ENCODE data around the gene ITPR3. TPM values are rescaled to one million over a fixed set of nuclear protein-coding genes. Genes with fewer than 3 reads are reported as not detected.

ITPR3 gene
- total RNA-seq, 2 donors from 2014 or later = 29.6 to 33.3 TPM

DNA sequence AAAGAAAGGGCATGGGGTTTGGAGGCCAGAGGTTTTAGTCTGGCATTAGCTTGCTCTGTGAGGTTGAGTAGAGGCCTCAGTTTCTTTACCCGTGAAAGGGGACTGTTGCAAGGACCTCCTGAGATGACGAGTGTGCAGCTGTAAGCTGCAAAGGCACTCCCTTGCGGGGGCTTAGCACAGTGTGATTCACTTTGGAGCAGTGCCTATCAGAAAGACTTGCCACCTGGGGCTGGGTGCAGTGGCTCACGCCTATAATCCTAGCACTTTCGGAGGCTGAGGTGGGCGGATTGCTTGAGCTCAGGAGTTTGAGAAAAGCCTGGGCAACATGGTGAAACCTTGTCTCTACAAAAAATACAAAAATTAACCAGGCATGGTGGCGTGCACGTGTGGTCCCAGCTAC is 33.6 kb upstream of the ITPR3 start:
- Histone ChIP-seq H3K27me3 (ENCODE audit: control insufficient read depth, insufficient read depth, low read length, poor library complexity, severe bottlenecking) (no peaks in the 10 kb centered on the region), H3K4me3 (ENCODE audit: low read length) (no peak overlapping the region), H3K9me3 (ENCODE audit: control insufficient read depth, low read length) (no peaks in the 10 kb centered on the region), H3K9ac (ENCODE audit: extremely low read depth, low read length, poor library complexity, severe bottlenecking) (no peak overlapping the region), H3K4me1 (ENCODE audit: control insufficient read depth, insufficient read depth, low read length) (peaks cover 8% of the 10 kb centered on the region), H3K27ac (ENCODE audit: low read depth, low read length) (no peak overlapping the region), H3K36me3 (ENCODE audit: control insufficient read depth, insufficient read depth, low read length) (no peaks in the 10 kb centered on the region)
- TF ChIP-seq, protein P1, sequence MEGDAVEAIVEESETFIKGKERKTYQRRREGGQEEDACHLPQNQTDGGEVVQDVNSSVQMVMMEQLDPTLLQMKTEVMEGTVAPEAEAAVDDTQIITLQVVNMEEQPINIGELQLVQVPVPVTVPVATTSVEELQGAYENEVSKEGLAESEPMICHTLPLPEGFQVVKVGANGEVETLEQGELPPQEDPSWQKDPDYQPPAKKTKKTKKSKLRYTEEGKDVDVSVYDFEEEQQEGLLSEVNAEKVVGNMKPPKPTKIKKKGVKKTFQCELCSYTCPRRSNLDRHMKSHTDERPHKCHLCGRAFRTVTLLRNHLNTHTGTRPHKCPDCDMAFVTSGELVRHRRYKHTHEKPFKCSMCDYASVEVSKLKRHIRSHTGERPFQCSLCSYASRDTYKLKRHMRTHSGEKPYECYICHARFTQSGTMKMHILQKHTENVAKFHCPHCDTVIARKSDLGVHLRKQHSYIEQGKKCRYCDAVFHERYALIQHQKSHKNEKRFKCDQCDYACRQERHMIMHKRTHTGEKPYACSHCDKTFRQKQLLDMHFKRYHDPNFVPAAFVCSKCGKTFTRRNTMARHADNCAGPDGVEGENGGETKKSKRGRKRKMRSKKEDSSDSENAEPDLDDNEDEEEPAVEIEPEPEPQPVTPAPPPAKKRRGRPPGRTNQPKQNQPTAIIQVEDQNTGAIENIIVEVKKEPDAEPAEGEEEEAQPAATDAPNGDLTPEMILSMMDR (conservative IDR thresholded peaks at IDR 0.05) = no peak
- H3K36me3 Mint-ChIP-seq (ENCODE audit: low read depth) = no peaks in the 10 kb centered on the region
- H3K27ac Mint-ChIP-seq = no peak overlapping the region
- peaks cover 5% of the 10 kb centered on the region for H3K27me3 Mint-ChIP-seq (ENCODE audit: insufficient read depth)
- peak; percentile 31 for DNase-seq
- 85 to 86% methylated on average over 7 to 8 of the region's 8 CpGs for WGBS, 2 experiments (ENCODE audit: insufficient coverage in 1 of 2, insufficient read length in 1 of 2)
- H3K9me3 Mint-ChIP-seq = no peaks in the 10 kb centered on the region
- H3K4me1 Mint-ChIP-seq = peaks cover 19% of the 10 kb centered on the region
- H3K4me3 Mint-ChIP-seq = no peak overlapping the region

DNA sequence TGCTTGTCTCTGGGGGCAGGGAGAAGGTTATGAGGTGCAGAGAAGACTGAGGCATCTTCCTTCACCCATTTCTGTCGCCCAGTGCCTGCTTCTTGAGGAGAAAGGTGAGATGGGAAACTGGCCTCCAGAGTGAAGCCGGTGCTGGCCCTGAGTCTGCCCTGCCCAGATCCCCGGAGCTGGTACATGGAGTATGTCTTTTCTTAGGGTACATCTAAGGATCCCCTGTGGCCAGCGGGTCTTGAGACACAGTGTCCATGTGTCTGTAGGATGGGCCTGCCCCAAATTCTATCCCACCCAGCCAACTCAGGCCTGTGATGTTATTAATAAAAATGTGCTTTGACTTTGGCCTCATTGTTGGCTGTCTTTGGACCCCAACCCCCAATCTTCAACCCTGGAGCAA is 32.2 kb upstream of the ITPR3 start:
- no peaks in the 10 kb centered on the region for H3K36me3 ChIP-seq (ENCODE audit: control insufficient read depth, insufficient read depth, low read length)
- WGBS, 2 experiments (ENCODE audit: insufficient coverage in 1 of 2, insufficient read length in 1 of 2) = 92 to 100% methylated on average over 4 of the region's 4 CpGs
- no peaks in the 10 kb centered on the region for H3K36me3 Mint-ChIP-seq (ENCODE audit: low read depth)
- peaks cover 14% of the 10 kb centered on the region for H3K27me3 Mint-ChIP-seq (ENCODE audit: insufficient read depth)
- peaks cover 8% of the 10 kb centered on the region for H3K27me3 ChIP-seq (ENCODE audit: control insufficient read depth, insufficient read depth, low read length, poor library complexity, severe bottlenecking)
- no peak overlapping the region for H3K4me3 ChIP-seq (ENCODE audit: low read length)
- H3K9ac ChIP-seq (ENCODE audit: extremely low read depth, low read length, poor library complexity, severe bottlenecking) = no peak overlapping the region
- no peaks in the 10 kb centered on the region for H3K9me3 Mint-ChIP-seq
- no peak overlapping the region for H3K27ac ChIP-seq (ENCODE audit: low read depth, low read length)
- H3K4me1 ChIP-seq (ENCODE audit: control insufficient read depth, insufficient read depth, low read length) = peaks cover 8% of the 10 kb centered on the region
- H3K9me3 ChIP-seq (ENCODE audit: control insufficient read depth, low read length) = no peaks in the 10 kb centered on the region
- no peak overlapping the region for H3K4me3 Mint-ChIP-seq
- H3K27ac Mint-ChIP-seq = no peak overlapping the region
- H3K4me1 Mint-ChIP-seq = peaks cover 18% of the 10 kb centered on the region
- TF ChIP-seq, protein P1 (conservative IDR thresholded peaks at IDR 0.05) = no peak
- peak; percentile 28 for DNase-seq

DNA sequence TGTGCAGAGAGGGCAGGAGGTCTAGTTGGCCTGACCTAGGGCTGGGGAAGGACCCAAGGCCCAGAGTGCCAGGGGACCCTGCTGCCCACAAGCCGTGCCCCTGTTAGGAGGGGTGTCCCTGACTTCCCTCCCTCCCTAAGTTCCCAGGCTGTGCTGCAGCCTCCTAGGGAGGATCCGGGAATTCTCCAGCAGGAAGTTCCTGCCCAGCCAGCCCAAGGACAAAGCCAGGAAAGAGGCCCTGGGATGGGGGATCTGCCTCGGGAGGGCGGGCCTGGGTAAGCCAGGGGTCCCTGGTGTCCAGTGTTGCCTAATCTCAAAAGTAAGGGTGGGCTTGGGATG is 31.8 kb upstream of the ITPR3 start:
- Histone ChIP-seq H3K4me1 (ENCODE audit: control insufficient read depth, insufficient read depth, low read length) (peaks cover 8% of the 10 kb centered on the region), H3K9me3 (ENCODE audit: control insufficient read depth, low read length) (no peaks in the 10 kb centered on the region), H3K36me3 (ENCODE audit: control insufficient read depth, insufficient read depth, low read length) (no peaks in the 10 kb centered on the region), H3K4me3 (ENCODE audit: low read length) (no peak overlapping the region), H3K27ac (ENCODE audit: low read depth, low read length) (no peak overlapping the region), H3K9ac (ENCODE audit: extremely low read depth, low read length, poor library complexity, severe bottlenecking) (no peak overlapping the region), H3K27me3 (ENCODE audit: control insufficient read depth, insufficient read depth, low read length, poor library complexity, severe bottlenecking) (peaks cover 8% of the 10 kb centered on the region)
- 40 to 41% methylated on average over 1 to 4 of the region's 4 CpGs for WGBS, 2 experiments (ENCODE audit: insufficient coverage in 1 of 2, insufficient read length in 1 of 2)
- peaks cover 18% of the 10 kb centered on the region for H3K4me1 Mint-ChIP-seq
- peaks cover 14% of the 10 kb centered on the region for H3K27me3 Mint-ChIP-seq (ENCODE audit: insufficient read depth)
- H3K27ac Mint-ChIP-seq = no peak overlapping the region
- no peak overlapping the region for H3K4me3 Mint-ChIP-seq
- H3K36me3 Mint-ChIP-seq (ENCODE audit: low read depth) = no peaks in the 10 kb centered on the region
- no peaks in the 10 kb centered on the region for H3K9me3 Mint-ChIP-seq
- TF ChIP-seq, protein P1 (conservative IDR thresholded peaks at IDR 0.05) = no peak
- no peak for DNase-seq

Measured in endodermal cell (in vitro differentiated cells).